Heart right ventricle (tissue), 16 donors: ENCODE results near the gene CFAP300. TPM values are rescaled to one million over a fixed set of nuclear protein-coding genes. Genes with fewer than 3 reads are reported as not detected.

ENCODE experiments used
- ATAC-seq, 8 donors: fragments of 200-7000 bp; cut with Tn5 transposase; one replicate each; pipeline ENCODE4 v1.9.1; 2020; ENCODE audit warnings: mild to moderate bottlenecking in 8 of 8, moderate library complexity in 8 of 8, moderate number of reproducible peaks in 1 of 8
- DNase-seq, 2 donors: peaks; one replicate each; pipeline ENCODE4 v3.0.0-alpha.2; 2020
- H3K27ac ChIP-seq, 10 donors: fragments of 200-600 bp; sonication (generic) in 2 of 10; one replicate each; pipeline versions ENCODE4 v1.5.0 to v1.8.0; 2020 to 2022; ENCODE audit warnings: mild to moderate bottlenecking in 3 of 10
- H3K27me3 ChIP-seq, 7 donors: fragments of 200-600 bp; one replicate each; pipeline ENCODE4 v1.8.0; 2021 to 2022; ENCODE audit warnings: mild to moderate bottlenecking in 2 of 7
- H3K36me3 ChIP-seq, 9 donors: fragments of 200-600 bp; sonication (generic) in 1 of 9; one replicate each; pipeline versions ENCODE4 v1.5.0 to v1.8.0; 2020 to 2022; ENCODE audit warnings: mild to moderate bottlenecking in 2 of 9
- H3K4me1 ChIP-seq, 9 donors: fragments of 200-600 bp; sonication (generic) in 1 of 9; one replicate each; pipeline versions ENCODE4 v1.5.0 to v1.8.0; 2020 to 2022; ENCODE audit warnings: mild to moderate bottlenecking in 4 of 9
- H3K4me3 ChIP-seq, 10 donors: fragments of 200-600 bp; sonication (generic) in 2 of 10; one replicate each; pipeline versions ENCODE4 v1.5.0 to v1.8.0; 2020 to 2022; ENCODE audit warnings: mild to moderate bottlenecking in 7 of 10, moderate library complexity in 2 of 10
- H3K9me3 ChIP-seq, 11 donors: fragments of 200-600 bp in 10 of 11; sonication (generic) in 2 of 11; one replicate each; pipeline versions ENCODE4 v1.5.0 to v1.8.0; 2013 to 2022; ENCODE audit warnings: mild to moderate bottlenecking in 2 of 11, control low read depth in 1 of 11, moderate library complexity in 1 of 11
- WGBS, 2 donors: extraction: QIAGEN DNeasy Blood & Tissue Kit; methylation state at CpG; one replicate each; pipeline ENCODE4 v1.1.7; 2013; ENCODE audit warnings: inconsistent platforms in 1 of 2; 5-methylcytosine and 5-hydroxymethylcytosine counted together
- intact Hi-C, 10 donors: fragments of 100-400 bp; cut with DNase I; formaldehyde crosslinking; loops; one replicate each; pipeline versions ENCODE4 v1.11.1 to v1.14.2; 2022
- polyA plus RNA-seq, 2 donors: library from polyadenylated mRNA; stranded (reverse); fragments of 200-250 nt; gene quantifications; one replicate each; pipeline ENCODE4 v1.2.3, GENCODE V29; 2013
- total RNA-seq, 10 donors: library from RNA; stranded (reverse); fragmentation: NEBNext Ultra II Directional in 3 of 10; extraction: Animal tissue kit (Norgen Biotek cat#: 25700) in 3 of 10; gene quantifications; one replicate each; pipeline versions ENCODE4 v1.2.1 to v1.2.4, GENCODE V29; 2021 to 2023
- TF ChIP-seq, protein P1 (sequence below), 9 donors: fragments of 200-600 bp; sonication (generic) in 2 of 9; IDR thresholded peaks; one replicate each; pipeline versions ENCODE4 v1.5.0 to v1.8.0; 2021 to 2022; ENCODE audit warnings: antibody characterized with exemption in 9 of 9, mild to moderate bottlenecking in 5 of 9, moderate library complexity in 1 of 9
- donor health status: Arrhythmogenic right ventricular cardiomyopathy.
- donor health status: ischemic (EF 13 %, LVEDD 7.1; RV severe dilation, severe dysfunction).
- donor health status: healthy with polysubstance abuse.
- donor health status: DM: no; HTN: yes; CAD: no.
- donor health status: DM: no; HTN: no; CAD: no.
- donor health status: ischemic (EF 25% LVEDD 6.9; RV normal size, moderate dysfunction).
- donor health status: ischemic (EF 25% LVEDD 5.7; RV mildly dilated, moderate dysfunction).
- donor health status: healthy.
- donor health status: DM: yes; HTN: yes; CAD: no.
- donor health status: Ischemic cardiomyopathy.
- donor health status: ischemic (EF 35%, LVEDD 5.7; RV mildly dilated, moderate dysfunction).
- donor health status: nonischemic (EF 11% LVEDD 7.7; RV severe dilation, severe dysfunction).
- donor health status: DM: yes; HTN: yes; CAD: no.
- donor health status: PGD.
- donor health status: ischemic (EF 29% LVEDD 5.4; RV normal size, mild dysfunction).
- donor health status: nonischemic (EF 23%, LVEDD 6.1; RV moderate dilation, normal function).

The CFAP300 gene
- total and polyA plus RNA-seq, 12 donors: 0.26 to 1.8 (median 0.65) TPM; not detected in 1

DNA sequence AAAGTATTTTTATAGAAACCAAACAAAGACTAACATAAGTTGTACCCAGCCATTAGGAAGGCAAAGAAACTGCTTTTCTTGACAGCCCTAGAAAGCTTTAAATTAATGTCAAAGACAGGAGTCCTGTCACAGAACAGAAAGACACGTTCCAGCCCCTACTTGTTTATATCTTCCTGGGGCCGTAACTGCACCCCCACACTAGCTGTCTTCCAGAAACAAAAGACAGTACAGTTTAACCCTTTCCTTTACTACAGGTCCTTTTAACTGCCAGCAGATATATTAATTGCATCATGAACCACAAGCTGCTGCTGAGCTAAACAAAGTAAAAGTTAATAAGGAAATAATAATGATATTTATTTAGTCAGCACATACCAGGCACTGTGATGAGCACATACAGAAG, 20.3 kb upstream of the CFAP300 start:
- TF ChIP-seq, protein P1, sequence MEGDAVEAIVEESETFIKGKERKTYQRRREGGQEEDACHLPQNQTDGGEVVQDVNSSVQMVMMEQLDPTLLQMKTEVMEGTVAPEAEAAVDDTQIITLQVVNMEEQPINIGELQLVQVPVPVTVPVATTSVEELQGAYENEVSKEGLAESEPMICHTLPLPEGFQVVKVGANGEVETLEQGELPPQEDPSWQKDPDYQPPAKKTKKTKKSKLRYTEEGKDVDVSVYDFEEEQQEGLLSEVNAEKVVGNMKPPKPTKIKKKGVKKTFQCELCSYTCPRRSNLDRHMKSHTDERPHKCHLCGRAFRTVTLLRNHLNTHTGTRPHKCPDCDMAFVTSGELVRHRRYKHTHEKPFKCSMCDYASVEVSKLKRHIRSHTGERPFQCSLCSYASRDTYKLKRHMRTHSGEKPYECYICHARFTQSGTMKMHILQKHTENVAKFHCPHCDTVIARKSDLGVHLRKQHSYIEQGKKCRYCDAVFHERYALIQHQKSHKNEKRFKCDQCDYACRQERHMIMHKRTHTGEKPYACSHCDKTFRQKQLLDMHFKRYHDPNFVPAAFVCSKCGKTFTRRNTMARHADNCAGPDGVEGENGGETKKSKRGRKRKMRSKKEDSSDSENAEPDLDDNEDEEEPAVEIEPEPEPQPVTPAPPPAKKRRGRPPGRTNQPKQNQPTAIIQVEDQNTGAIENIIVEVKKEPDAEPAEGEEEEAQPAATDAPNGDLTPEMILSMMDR (IDR thresholded peaks at IDR 0.05): no peak
- Histone ChIP-seq H3K4me1 (no peaks in the 10 kb centered on the region), H3K9me3 (no peaks in the 10 kb centered on the region), H3K36me3 (no peaks in the 10 kb centered on the region), H3K27me3 (peaks cover 0 to 14% (median 5%) of the 10 kb centered on the region in 7 donors), H3K27ac (no peak overlapping the region), H3K4me3 (no peak overlapping the region)
- intact Hi-C loops: no loop called here
- WGBS, 2 donors: 13 to 17% methylated on average over 2 of the region's 2 CpGs
- ATAC-seq: no peak
- DNase-seq: no peak

DNA sequence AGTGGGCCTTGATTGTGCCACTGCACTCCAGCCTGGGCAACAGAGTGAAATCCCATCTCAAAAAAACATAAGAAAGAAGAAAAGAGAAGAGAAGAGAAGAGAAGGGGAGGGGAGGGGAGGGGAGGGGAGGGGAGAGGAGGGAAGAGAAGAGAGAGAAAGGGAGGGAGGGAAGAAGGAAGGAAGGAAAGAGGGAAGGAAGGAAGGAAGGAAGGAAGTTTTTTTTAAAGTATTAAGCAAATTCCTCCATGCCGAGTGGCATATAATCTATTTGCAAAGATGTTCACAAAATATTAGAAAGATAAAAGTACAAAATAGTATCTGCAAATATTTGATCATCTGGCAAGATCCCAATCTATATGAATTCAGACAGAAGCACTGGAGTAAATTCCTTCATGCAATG, 10.5 kb upstream of the CFAP300 start:
- intact Hi-C loops: no loop called here
- TF ChIP-seq, protein P1 (IDR thresholded peaks at IDR 0.05): no peak
- no peaks in the 10 kb centered on the region for H3K36me3 ChIP-seq
- no peak overlapping the region for H3K4me3 ChIP-seq
- peaks cover 0 to 9% (median 0%) of the 10 kb centered on the region in 11 donors for H3K9me3 ChIP-seq
- H3K4me1 ChIP-seq: no peaks in the 10 kb centered on the region
- H3K27me3 ChIP-seq: no peaks in the 10 kb centered on the region
- H3K27ac ChIP-seq: no peak overlapping the region
- 67 to 73% methylated on average over 1 of the region's 1 CpG for WGBS, 2 donors
- DNase-seq: no peak
- ATAC-seq: no peak

DNA sequence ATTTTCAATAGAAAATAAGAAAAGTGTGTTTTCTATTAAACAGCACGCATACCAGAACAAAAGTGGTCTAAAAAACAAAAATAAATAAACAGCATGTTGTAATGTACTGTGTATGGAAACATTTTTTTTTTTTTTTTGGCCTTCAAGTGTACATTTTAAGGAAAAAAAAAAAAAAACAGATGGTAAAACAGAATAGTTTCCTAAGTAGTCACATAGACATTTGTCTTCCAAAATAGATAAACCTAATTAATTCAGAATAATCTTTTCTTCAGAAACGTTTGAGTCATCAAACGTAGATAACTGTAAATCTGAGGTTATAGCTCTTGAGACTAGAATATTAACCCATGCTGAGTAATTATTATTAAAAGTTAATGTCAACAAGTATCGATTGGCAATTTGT, 396 bp upstream of the CFAP300 start:
- TF ChIP-seq, protein P1 (IDR thresholded peaks at IDR 0.05): no peak
- H3K36me3 ChIP-seq: no peaks in the 10 kb centered on the region
- ATAC-seq (peak in 2 of 8 donors; percentile 6 to 32), DNase-seq (no peak)
- peaks cover 0 to 38% (median 21%) of the 10 kb centered on the region in 7 donors for H3K27me3 ChIP-seq
- peak overlapping the region; percentile 40 to 71 (median 54) for H3K4me3 ChIP-seq
- no peaks in the 10 kb centered on the region for H3K9me3 ChIP-seq
- intact Hi-C loops: loop anchor here in 1 of 10 donors (2.0 kb wide), 1 partner anchor 64 kb away; the partner anchor contains the start of gene YAP1
- H3K27ac ChIP-seq: peak overlapping the region in 8 of 10 donors; percentile 50 to 75 (median 62)
- peaks cover 0 to 14% (median 6%) of the 10 kb centered on the region in 9 donors for H3K4me1 ChIP-seq
- 28 to 39% methylated on average over 4 of the region's 4 CpGs for WGBS, 2 donors

DNA sequence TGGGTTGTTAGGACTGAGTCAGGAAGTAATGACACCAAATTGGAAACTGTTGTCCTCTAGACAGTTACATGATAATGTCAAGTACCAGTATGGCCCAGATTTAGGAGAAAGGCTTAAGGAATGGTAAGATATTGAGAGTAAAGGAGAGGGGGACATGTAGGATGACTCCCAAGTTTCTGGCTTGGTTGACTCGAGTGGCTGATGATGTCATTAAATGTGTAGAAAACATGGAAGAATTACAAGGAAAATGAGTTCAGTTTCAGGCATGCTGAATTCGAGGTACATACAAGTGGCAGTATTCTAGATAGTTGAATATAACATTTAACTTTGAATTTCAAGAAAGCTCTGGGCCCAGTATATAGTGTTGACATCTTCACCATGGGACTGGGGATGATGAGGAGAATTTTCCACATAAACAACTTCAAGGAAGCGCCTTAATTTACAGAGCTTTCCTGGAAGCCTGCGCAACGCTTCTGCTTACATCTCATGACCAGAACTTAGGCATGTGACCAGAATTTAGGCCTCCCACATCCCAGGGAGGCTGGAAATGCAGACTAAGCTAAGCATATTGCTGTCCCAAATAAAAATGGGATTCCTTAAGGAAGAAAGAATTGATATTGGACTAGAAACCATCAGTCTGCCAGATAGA, 3.8 kb downstream of the CFAP300 start:
- Histone ChIP-seq H3K4me3 (no peak overlapping the region), H3K9me3 (no peaks in the 10 kb centered on the region), H3K4me1 (peaks cover 0 to 14% (median 6%) of the 10 kb centered on the region in 9 donors), H3K27me3 (peaks cover 0 to 33% (median 21%) of the 10 kb centered on the region in 7 donors), H3K27ac (no peak overlapping the region), H3K36me3 (no peaks in the 10 kb centered on the region)
- TF ChIP-seq, protein P1 (IDR thresholded peaks at IDR 0.05): no peak
- intact Hi-C loops: no loop called here
- ATAC-seq: no peak
- WGBS, 2 donors: 73 to 75% methylated on average over 5 of the region's 5 CpGs
- no peak for DNase-seq
